Loucy (cell line): ENCODE data around the gene EXOC3L4.

Experiments used
- H2AFZ ChIP-seq: fragments of 200-600 bp; sonication (generic); 2 replicates; pipeline ENCODE4 v1.6.0; 2016; ENCODE audit warnings: antibody characterized with exemption, mild to moderate bottlenecking, low read length, moderate library complexity
- H3F3A ChIP-seq: fragments of 200-600 bp; 2 replicates; pipeline ENCODE4 v1.6.0; 2016; ENCODE audit warnings: antibody characterized with exemption, low read depth, mild to moderate bottlenecking
- H3K27me3 ChIP-seq: fragments of 200-600 bp; sonication (generic); 2 replicates; pipeline ENCODE4 v1.6.1; 2014; ENCODE audit warnings: low read length, mild to moderate bottlenecking; ENCODE audit not compliant: insufficient read depth, poor library complexity, severe bottlenecking
- H3K36me3 ChIP-seq: fragments of 200-600 bp; sonication (generic); 2 replicates; pipeline ENCODE4 v1.6.1; 2016; ENCODE audit warnings: low read length; ENCODE audit not compliant: insufficient read depth
- H3K4me1 ChIP-seq: fragments of 200-600 bp; sonication (generic); 2 replicates; pipeline ENCODE4 v1.5.1; 2014; ENCODE audit warnings: low read length, mild to moderate bottlenecking; ENCODE audit not compliant: insufficient read depth, poor library complexity, severe bottlenecking
- H3K4me2 ChIP-seq: fragments of 200-600 bp; sonication (generic); 2 replicates; pipeline ENCODE4 v1.6.0; 2014; ENCODE audit warnings: antibody characterized with exemption, low read length, low read depth, mild to moderate bottlenecking; ENCODE audit not compliant: poor library complexity, severe bottlenecking
- H3K4me3 ChIP-seq: fragments of 200-600 bp; sonication (generic); 2 replicates; pipeline ENCODE4 v1.5.1; 2014; ENCODE audit warnings: low read length, mild to moderate bottlenecking, mixed read lengths; ENCODE audit not compliant: poor library complexity, severe bottlenecking
- H3K79me2 ChIP-seq: fragments of 200-600 bp; sonication (generic); 2 replicates; pipeline ENCODE4 v1.6.1; 2014; ENCODE audit warnings: low read length; ENCODE audit not compliant: insufficient read depth
- H3K9ac ChIP-seq: fragments of 200-600 bp; sonication (generic); 2 replicates; pipeline ENCODE4 v1.6.0; 2014; ENCODE audit warnings: mild to moderate bottlenecking, low read depth, low read length, moderate library complexity; ENCODE audit not compliant: poor library complexity, severe bottlenecking
- H3K9me2 ChIP-seq: fragments of 200-600 bp; sonication (generic); replicated peaks from 2 replicates; pipeline ENCODE4 v1.6.1; 2016; ENCODE audit warnings: low read depth, low read length, mixed read lengths
- H3K9me3 ChIP-seq: fragments of 200-600 bp; sonication (generic); 2 replicates; pipeline ENCODE4 v1.6.1; 2014; ENCODE audit warnings: mild to moderate bottlenecking, antibody characterized with exemption, low read length, low read depth; ENCODE audit not compliant: insufficient read depth
- H4K20me1 ChIP-seq: fragments of 200-600 bp; sonication (generic); 2 replicates; pipeline ENCODE4 v1.6.0; 2014; ENCODE audit warnings: antibody characterized with exemption, low read length, mild to moderate bottlenecking; ENCODE audit not compliant: insufficient read depth, poor library complexity, severe bottlenecking
- CTCF ChIP-seq: fragments of 200-600 bp; sonication (generic); conservative IDR thresholded peaks from 2 replicates; pipeline ENCODE4 v1.5.1; 2014; ENCODE audit warnings: mild to moderate bottlenecking, antibody characterized with exemption, low read length
- EZH2phosphoT487 ChIP-seq: fragments of 200-600 bp; IDR thresholded peaks from 2 replicates; pipeline ENCODE4 v1.6.1; 2018; ENCODE audit warnings: antibody characterized with exemption, mild to moderate bottlenecking, moderate library complexity, borderline replicate concordance

EXOC3L4 gene

DNA sequence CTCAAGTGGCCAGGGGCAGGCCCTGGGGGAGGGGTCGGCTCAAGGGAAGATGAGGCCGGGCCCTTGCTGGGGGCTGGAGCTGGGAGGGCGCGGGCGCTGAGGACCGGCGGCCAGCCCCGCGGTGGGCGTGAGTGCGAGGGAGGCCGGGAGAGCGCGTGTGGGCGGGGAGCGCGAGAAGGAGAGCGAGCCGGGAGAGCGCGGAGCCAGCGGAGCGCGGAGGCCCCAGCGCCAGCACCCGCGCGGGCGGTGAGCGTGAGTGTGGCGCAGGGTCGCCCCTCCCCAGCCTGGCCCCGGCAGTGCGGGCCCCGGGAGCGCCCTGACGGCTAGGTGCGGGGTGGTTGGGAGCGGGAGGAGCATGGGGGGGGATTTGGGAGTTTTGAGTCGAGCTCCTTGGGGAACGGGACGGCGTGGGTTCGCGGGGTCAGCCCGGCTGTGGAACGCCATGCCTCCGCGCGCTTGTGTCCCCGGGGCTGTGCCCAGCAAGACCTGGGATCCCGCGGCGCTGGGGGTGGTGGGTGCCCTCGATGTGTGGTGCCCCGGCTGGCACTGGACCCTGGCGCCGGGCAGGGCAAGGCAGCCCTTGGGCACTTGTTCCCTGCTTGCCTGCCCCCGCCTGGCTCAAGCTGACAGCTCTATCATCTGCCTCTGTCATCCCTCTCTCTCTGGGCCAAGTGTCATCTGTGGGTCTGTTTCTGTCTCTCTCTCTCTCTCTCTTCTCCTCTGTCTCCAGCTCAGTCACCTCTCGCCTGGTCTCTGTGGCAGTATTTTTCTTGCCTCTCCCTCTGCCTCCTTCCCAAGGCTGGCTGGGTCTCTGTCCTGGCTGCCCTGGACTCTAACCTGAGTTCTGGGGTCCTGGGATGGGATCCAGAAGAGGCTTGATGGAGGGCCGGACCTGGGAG is 10.3 kb upstream of the EXOC3L4 start, which contains the start of gene LBHD2:
Gene LBHD2, plus strand, starts transcription at position 190 of the 899 bp plus-strand sequence. CDS start 1,803 bp downstream, outside the sequence.
- Histone ChIP-seq H3K9ac (no peak within 1 kb of the TSS), H3K4me3 (no peak within 1 kb of the TSS), H3F3A (no peaks in the 10 kb centered on the region), H3K9me2 (no peaks in the 10 kb centered on the region), H3K4me1 (no peaks in the 10 kb centered on the region), H3K4me2 (no peak within 1 kb of the TSS), H3K79me2 (no peaks in the 10 kb centered on the region), H3K27me3 (no peaks in the 10 kb centered on the region), H4K20me1 (no peaks in the 10 kb centered on the region), H2AFZ (no peak within 1 kb of the TSS), H3K36me3 (no peaks in the 10 kb centered on the region), H3K9me3 (no peaks in the 10 kb centered on the region)
- TF ChIP-seq EZH2phosphoT487 (no peak), CTCF (no peak)

DNA sequence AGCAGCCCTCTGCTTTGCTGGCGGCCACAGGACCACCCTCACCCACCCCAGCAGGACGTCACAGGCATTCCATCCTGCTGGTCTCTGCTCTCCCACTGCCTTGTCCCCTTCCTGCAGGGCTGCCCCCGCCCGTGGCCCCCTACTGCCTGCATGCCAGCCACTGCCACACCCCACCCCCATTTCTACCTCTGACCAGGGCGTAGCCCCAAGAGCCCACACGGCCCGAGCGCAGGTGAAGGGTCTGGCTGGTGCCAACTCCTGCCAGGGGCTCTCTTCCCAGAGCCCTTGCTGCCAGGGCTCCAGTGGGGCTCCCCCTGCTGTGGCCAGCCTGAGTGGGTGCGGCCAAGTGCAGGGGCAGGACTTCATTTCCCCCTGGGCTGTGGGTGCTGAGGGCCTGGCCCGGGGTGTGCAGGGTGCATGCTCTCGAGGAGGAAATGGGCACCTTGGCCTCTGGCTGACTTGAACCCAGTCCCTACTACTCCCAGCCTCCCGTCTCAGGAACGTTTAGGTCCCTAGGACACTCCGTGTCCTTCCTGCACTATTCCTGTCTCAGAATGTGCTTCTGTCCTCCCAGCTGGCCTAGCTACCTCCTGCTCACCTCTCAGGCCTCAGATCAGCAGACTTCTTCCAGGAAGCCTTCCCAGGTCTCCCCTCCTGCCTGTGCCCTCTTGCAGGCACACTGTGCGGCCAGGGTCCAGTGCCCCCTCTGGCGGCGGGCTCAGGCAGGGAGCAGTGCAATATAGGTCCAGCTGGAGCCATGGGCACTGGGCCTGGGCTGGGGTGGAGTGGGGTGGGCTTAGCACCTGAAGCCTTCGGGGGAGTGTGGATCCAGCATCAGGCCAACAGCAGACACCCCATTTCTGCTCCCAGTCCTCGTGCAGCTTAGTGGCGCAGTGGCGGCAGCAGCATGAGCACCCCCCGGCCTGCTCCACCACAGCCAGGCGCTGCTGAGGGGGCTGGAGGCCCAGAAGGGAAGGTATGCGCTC is 9.1 kb upstream of the EXOC3L4 start:
- Histone ChIP-seq H3K27me3 (no peaks in the 10 kb centered on the region), H3K9ac (no peak overlapping the region), H3F3A (no peaks in the 10 kb centered on the region), H3K4me1 (no peaks in the 10 kb centered on the region), H3K4me3 (no peak overlapping the region), H3K9me3 (no peaks in the 10 kb centered on the region), H3K9me2 (no peaks in the 10 kb centered on the region), H3K36me3 (no peaks in the 10 kb centered on the region), H2AFZ (no peak overlapping the region), H3K79me2 (no peaks in the 10 kb centered on the region), H3K4me2 (no peak overlapping the region), H4K20me1 (no peaks in the 10 kb centered on the region)
- TF ChIP-seq EZH2phosphoT487, result no peak
- TF ChIP-seq CTCF, result no peak

GRCh38 chr14:103086771-103087342 is 7.7 kb upstream of the EXOC3L4 start:
- Histone ChIP-seq H3K79me2 (no peaks in the 10 kb centered on the region), H3K36me3 (no peaks in the 10 kb centered on the region), H3F3A (no peaks in the 10 kb centered on the region), H3K9me2 (no peaks in the 10 kb centered on the region), H3K9me3 (no peaks in the 10 kb centered on the region), H3K27me3 (no peaks in the 10 kb centered on the region), H3K4me3 (no peak overlapping the region), H4K20me1 (no peaks in the 10 kb centered on the region), H3K4me2 (no peak overlapping the region), H2AFZ (no peak overlapping the region), H3K4me1 (peaks cover 4% of the 10 kb centered on the region), H3K9ac (no peak overlapping the region)
- TF ChIP-seq EZH2phosphoT487, result no peak
- no peak for TF ChIP-seq CTCF
